ENCODE measurements around the gene AGAP3.

- TF ChIP-seq CTCF (IDR thresholded peaks at IDR 0.05; ENCODE audit: low read depth, low read length) (no peak), MAX (IDR thresholded peaks at IDR 0.05; ENCODE audit: low read depth, low read length) (no peak), MYC (IDR thresholded peaks at IDR 0.05; ENCODE audit: low read depth, low read length) (no peak), POLR2A (IDR thresholded peaks at IDR 0.05; ENCODE audit: extremely low read depth, insufficient read length) (no peak)
Observed at GRCh38 chr7:151125846-151126481, 39.7 kb downstream of the AGAP3 start.
